Activated CD4-positive, alpha-beta memory T cell treated with anti-CD3 and anti-CD28 coated beads for 36 hours (primary cell): ENCODE data around the gene GAPT. TPM values are rescaled to one million over a fixed set of nuclear protein-coding genes. Genes with fewer than 3 reads are reported as not detected.
"Not testable (repeated sequence)": the region's sequence is repeated elsewhere in the genome, so short reads cannot be mapped to it uniquely, and the experiment has no call there.

Experiments
- CTCF ChIA-PET: fragments of 350-600 bp; sonication (Branson Sonifier 250); formaldehyde crosslinking; loops from one replicate; lab custom pipeline; 2021; ENCODE audit warnings: antibody characterized with exemption, inconsistent platforms; lab: Charles Lee
- POLR2A ChIA-PET: fragments of 350-600 bp; sonication (Branson Sonifier 250); formaldehyde crosslinking; loops from one replicate; lab custom pipeline; 2021; ENCODE audit warnings: antibody characterized with exemption; lab: Charles Lee
- DNase-seq: peaks from one replicate; pipeline ENCODE4 v3.0.0-alpha.2; 2020
- H3K27ac Mint-ChIP-seq: one replicate; pipeline ENCODE4 v1.8.0; 2021; ENCODE audit warnings: mixed read lengths
- H3K27me3 Mint-ChIP-seq: one replicate; pipeline ENCODE4 v1.8.0; 2021; ENCODE audit warnings: mixed read lengths
- H3K36me3 Mint-ChIP-seq: one replicate; pipeline ENCODE4 v1.8.0; 2021; ENCODE audit warnings: mixed read lengths
- H3K4me1 Mint-ChIP-seq: one replicate; pipeline ENCODE4 v1.8.0; 2021; ENCODE audit warnings: low read depth, mixed read lengths
- H3K4me3 Mint-ChIP-seq: one replicate; pipeline ENCODE4 v1.8.0; 2021; ENCODE audit warnings: mild to moderate bottlenecking, mixed read lengths
- H3K9me3 Mint-ChIP-seq: one replicate; pipeline ENCODE4 v1.8.0; 2021; ENCODE audit warnings: mixed read lengths
- intact Hi-C: fragments of 100-400 bp; cut with micrococcal nuclease; formaldehyde crosslinking; loops from one replicate; pipeline ENCODE4 v1.15.1; 2023
- microRNA-seq: library from miRNA; unstranded; fragments of <30 nt; microRNA quantifications from one replicate; pipeline ENCODE4 v1.2.0, GENCODE V29; 2022; ENCODE audit warnings: borderline number of aligned reads, borderline microRNAs expressed, borderline replicate concordance
- total RNA-seq, 2 experiments: library from RNA; stranded (reverse); gene quantifications; one replicate each; pipeline ENCODE4 v1.2.3, GENCODE V29; 2021

GAPT gene
- total RNA-seq, 2 experiments from 2014 or later: not detected

DNA sequence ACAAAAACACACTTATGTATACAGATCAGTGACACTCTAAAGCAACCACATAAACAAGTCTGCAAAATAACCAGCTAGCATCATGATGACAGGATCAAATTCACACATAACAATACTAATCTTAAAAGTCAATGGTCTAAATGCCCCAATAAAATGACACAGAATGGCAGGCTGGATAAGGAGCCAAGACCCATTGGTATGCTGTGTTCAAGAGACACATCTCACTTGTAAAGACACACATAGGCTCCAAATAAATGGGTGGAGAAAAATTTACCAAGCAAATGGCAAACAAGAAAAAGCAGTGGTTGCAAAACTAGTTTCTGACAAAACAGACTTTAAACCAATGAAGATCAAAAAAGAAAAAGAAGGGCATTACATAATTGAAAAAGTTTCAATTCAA, 26.0 kb downstream of the GAPT start:
- POLR2A ChIA-PET: no interaction called here
- Mint-ChIP-seq H3K4me3 (no peak overlapping the region), H3K4me1 (no peaks in the 10 kb centered on the region)

DNA sequence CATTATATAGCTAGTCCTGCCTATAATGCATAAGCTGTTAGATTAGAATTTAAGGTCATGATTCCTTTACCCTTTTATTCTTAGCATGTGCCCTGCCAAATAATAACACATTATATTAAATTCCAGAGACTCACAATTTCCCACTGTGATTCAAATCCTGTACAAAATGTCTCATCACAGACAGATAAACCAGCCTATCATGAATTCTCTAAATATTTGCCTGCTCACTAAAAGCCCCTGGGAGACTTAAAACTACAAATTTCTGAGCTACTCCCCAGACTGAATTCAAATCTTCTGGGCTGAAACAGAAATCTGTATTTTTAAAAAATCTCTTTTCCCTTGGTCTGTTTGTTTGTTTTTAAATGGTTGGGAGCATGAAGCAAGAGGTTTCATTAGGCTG, 32.7 kb downstream of the GAPT start:
- Mint-ChIP-seq H3K27me3 (peaks cover 5% of the 10 kb centered on the region), H3K9me3 (no peaks in the 10 kb centered on the region), H3K36me3 (no peaks in the 10 kb centered on the region), H3K27ac (no peak overlapping the region), H3K4me1 (no peaks in the 10 kb centered on the region), H3K4me3 (no peak overlapping the region)
- intact Hi-C loops: no loop called here
- no peak for DNase-seq
- CTCF ChIA-PET: no interaction called here
- POLR2A ChIA-PET: no interaction called here

More for the DNA sequence above, 26.0 kb downstream of the GAPT start:
- no peaks in the 10 kb centered on the region for H3K36me3 Mint-ChIP-seq
- CTCF ChIA-PET: no interaction called here
- intact Hi-C loops: no loop called here
- no peak for DNase-seq
- H3K27ac Mint-ChIP-seq: no peak overlapping the region
- peaks cover 26% of the 10 kb centered on the region for H3K9me3 Mint-ChIP-seq
- peaks cover 9% of the 10 kb centered on the region for H3K27me3 Mint-ChIP-seq

DNA sequence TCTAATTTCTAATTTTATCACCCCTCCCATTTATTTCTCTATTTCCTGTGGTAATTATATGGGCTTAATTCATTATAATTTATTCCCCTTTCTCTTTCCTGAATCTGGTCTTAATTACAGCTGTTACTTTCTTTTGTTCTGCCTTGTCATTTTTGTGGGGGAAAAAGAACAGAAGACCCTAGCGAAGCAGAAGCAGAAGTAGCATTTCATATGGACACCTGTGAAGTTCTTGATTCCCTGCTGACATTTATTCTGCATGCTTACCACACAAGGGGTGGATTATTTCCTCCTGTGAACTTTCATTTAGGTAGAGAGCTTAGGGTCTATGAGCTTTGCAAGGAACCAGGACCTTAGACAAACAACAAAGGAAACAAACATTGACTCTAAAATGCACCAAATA, 33.3 kb downstream of the GAPT start:
- intact Hi-C loops: no loop called here
- no peak overlapping the region for H3K4me3 Mint-ChIP-seq
- ChIA-PET CTCF (no interaction called here), POLR2A (no interaction called here)
- no peak for DNase-seq
- H3K27me3 Mint-ChIP-seq: peaks cover 5% of the 10 kb centered on the region
- H3K4me1 Mint-ChIP-seq: no peaks in the 10 kb centered on the region
- H3K9me3 Mint-ChIP-seq: no peaks in the 10 kb centered on the region
- no peak overlapping the region for H3K27ac Mint-ChIP-seq
- no peaks in the 10 kb centered on the region for H3K36me3 Mint-ChIP-seq

DNA sequence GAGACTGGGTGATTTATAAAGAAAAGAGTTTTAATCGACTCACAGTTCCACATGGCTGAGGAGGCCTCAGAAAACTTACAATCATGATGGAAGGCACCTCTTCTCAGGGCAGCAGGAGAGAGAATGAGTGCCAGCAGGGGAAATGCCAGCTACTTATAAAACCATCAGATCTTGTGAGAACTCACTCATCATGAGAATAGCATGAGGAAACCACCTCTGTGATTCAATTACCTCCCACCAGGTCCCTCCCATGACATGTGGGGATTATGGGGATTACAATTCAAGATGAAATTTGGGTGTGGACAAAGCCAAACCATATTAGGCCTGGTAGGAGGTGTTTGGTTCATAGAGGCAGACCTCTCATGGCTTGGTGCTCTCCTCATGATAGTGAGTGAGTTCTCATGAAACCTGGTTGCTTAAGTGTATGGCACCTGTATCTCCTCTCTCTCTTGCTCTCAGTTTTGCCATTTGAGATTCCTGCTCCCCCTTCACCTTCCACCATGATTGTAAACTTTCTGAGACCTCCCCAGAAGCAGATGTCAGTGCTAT, 39.8 kb downstream of the GAPT start:
- peaks cover 18% of the 10 kb centered on the region for H3K9me3 Mint-ChIP-seq
- ChIA-PET POLR2A (no interaction called here), CTCF (no interaction called here)

DNA sequence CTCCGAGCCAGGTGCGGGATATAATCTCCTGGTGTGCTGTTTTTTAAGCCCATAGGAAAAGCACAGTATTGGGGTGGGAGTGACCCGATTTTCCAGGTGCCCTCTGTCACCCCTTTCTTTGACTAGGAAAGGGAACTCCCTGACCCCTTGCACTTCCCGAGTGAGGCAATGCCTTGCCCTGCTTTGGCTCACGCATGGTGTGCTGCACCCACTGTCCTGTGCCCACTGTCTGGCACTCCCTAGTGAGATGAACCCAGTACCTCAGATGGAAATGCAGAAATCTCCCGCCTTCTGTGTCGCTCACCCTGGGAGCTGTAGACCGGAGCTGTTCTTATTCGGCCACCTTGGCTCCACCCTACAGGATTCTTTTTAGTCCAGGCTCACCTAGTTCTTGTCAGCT, 50.7 kb downstream of the GAPT start:
- H3K4me3 Mint-ChIP-seq, CTCF ChIA-PET, H3K27me3 Mint-ChIP-seq, POLR2A ChIA-PET, intact Hi-C loops, H3K4me1 Mint-ChIP-seq, DNase-seq, H3K27ac Mint-ChIP-seq, H3K36me3 Mint-ChIP-seq: not testable (repeated sequence)
- H3K9me3 Mint-ChIP-seq: peaks cover 19% of the 10 kb centered on the region

More for the DNA sequence above, 39.8 kb downstream of the GAPT start:
- intact Hi-C loops: no loop called here
- Mint-ChIP-seq H3K27ac (no peak overlapping the region), H3K4me1 (no peaks in the 10 kb centered on the region), H3K4me3 (no peak overlapping the region), H3K36me3 (no peaks in the 10 kb centered on the region), H3K27me3 (peaks cover 2% of the 10 kb centered on the region)
- DNase-seq: no peak

DNA sequence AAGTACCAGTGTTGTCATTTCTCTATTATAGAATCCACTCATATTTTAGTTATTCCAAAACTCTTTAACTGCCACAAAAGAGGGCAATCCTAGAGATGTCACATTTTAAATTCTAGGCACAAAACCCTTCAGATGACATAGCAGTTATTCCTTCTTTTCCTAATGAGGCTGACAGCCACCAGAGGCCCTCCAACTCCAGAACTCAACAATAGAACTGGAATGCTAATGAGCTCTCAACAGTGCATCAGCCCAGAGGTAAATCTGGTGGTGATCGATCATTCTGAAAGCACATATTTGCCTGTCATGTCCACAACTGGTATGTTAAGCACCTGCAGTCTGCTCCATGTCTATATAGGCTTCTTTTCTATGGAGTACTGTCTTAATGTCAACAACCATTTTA, 51.5 kb downstream of the GAPT start:
- CTCF ChIA-PET: no interaction called here
- peaks cover 3% of the 10 kb centered on the region for H3K27me3 Mint-ChIP-seq
- H3K36me3 Mint-ChIP-seq: no peaks in the 10 kb centered on the region
- no peaks in the 10 kb centered on the region for H3K4me1 Mint-ChIP-seq
- POLR2A ChIA-PET: no interaction called here
- no peak overlapping the region for H3K27ac Mint-ChIP-seq
- H3K9me3 Mint-ChIP-seq: peaks cover 17% of the 10 kb centered on the region
- intact Hi-C loops: no loop called here
- no peak for DNase-seq
- no peak overlapping the region for H3K4me3 Mint-ChIP-seq

DNA sequence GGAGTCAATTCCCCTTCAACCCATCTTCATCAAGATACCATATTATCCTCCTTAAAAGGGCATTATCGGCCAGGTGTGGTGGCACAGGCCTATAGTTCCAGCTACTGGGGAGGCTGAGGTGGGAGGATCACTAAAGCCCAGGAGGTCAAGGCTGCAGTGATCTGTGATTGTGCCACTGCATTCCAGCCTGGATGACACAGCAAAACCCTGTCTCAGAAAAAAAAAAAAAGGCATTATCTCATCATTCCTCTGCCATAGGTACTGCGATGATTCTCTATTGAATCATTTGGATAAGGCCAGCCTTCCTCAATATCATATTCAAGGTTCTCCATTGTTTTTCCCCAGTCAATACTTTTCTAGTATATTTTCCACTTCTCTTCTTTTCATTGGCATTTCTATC, 52.5 kb downstream of the GAPT start:
- Mint-ChIP-seq H3K4me3 (no peak overlapping the region), H3K36me3 (no peaks in the 10 kb centered on the region), H3K9me3 (peaks cover 12% of the 10 kb centered on the region), H3K4me1 (no peaks in the 10 kb centered on the region), H3K27ac (no peak overlapping the region), H3K27me3 (peaks cover 3% of the 10 kb centered on the region)
- POLR2A ChIA-PET: no interaction called here
- intact Hi-C loops: no loop called here
- CTCF ChIA-PET: no interaction called here
- DNase-seq: no peak

DNA sequence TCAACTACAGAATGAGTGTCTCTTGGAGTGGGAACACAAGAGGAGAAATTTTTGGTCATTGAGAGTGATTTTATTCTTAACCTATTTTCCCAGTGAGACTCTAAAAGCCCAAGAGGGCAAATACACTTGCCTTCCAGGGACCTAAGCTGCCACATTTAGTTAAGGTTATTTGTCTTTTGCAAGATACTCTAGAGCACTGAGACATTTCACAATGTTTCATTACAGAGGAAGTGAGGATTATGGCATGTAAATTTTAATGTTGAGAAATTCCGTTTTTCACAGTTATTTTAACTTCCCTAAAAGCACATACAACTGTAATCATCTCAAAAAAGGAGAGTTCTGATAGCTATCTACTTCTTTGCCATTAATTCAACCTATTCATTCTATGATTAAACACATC, 53.0 kb downstream of the GAPT start:
- H3K27ac Mint-ChIP-seq: no peak overlapping the region
- H3K9me3 Mint-ChIP-seq: peaks cover 7% of the 10 kb centered on the region
- H3K4me3 Mint-ChIP-seq: no peak overlapping the region
- CTCF ChIA-PET: no interaction called here
- H3K4me1 Mint-ChIP-seq: no peaks in the 10 kb centered on the region
- no peak for DNase-seq
- peaks cover 3% of the 10 kb centered on the region for H3K27me3 Mint-ChIP-seq
- H3K36me3 Mint-ChIP-seq: no peaks in the 10 kb centered on the region
- POLR2A ChIA-PET: no interaction called here
- intact Hi-C loops: no loop called here

DNA sequence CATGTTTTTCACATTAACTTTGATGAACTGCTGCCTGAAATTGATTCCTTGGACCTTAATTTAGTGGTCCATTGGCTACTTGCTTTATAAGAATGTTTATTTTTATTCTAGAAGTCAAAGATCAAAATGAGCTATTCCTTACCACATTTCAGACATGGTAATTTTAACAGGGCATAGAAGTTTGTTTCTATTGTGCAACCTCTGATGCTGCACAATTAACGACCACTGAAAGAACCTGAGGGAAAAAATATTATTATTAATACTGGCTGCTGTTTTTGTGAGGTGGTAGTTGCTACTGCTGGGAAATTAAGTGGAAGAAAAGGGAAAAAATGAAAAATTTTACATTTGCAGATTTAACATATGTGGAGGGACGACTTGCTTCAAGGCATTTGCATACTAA, 53.7 kb downstream of the GAPT start:
- no peak for DNase-seq
- Mint-ChIP-seq H3K27me3 (peaks cover 2% of the 10 kb centered on the region), H3K9me3 (peaks cover 5% of the 10 kb centered on the region), H3K4me1 (no peaks in the 10 kb centered on the region), H3K27ac (no peak overlapping the region), H3K36me3 (no peaks in the 10 kb centered on the region), H3K4me3 (no peak overlapping the region)
- ChIA-PET CTCF (interaction anchor here (0.6 kb wide), 1 partner anchor 542 kb away, joined by 5 read pairs; no protein-coding TSS in a partner anchor), POLR2A (no interaction called here)
- intact Hi-C loops: no loop called here

DNA sequence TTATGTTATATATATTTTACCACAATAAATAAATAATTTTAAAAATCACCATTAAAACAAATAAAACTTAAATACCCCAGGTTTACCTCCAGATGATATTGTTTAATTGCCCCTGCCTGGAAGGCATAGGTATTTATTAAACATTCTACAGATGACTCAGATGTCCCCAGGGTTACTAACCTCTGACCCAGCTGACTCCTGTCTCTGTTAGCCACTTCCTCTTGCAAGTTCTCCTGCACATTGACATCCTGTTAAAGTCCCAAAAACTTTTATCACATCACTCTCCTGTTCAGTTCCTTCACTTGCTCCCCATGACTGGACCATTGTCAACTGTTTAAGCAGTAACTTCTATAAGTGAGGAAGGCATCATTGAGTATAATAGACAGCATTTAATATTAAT, 54.7 kb downstream of the GAPT start:
- H3K36me3 Mint-ChIP-seq: no peaks in the 10 kb centered on the region
- H3K27ac Mint-ChIP-seq: no peak overlapping the region
- intact Hi-C loops: no loop called here
- no peak for DNase-seq
- H3K4me1 Mint-ChIP-seq: no peaks in the 10 kb centered on the region
- H3K27me3 Mint-ChIP-seq: peaks cover 2% of the 10 kb centered on the region
- CTCF ChIA-PET: no interaction called here
- no peaks in the 10 kb centered on the region for H3K9me3 Mint-ChIP-seq
- POLR2A ChIA-PET: no interaction called here
- H3K4me3 Mint-ChIP-seq: no peak overlapping the region

Small RNAs within 50 kb of the gene (microRNA-seq; reads per million reads assigned to microRNA genes)
- not detected for gene MIR548AE2

Other genes starting within 250 kb of the GAPT start
- gene PLK2, start 31.3 kb upstream of the GAPT start, total RNA-seq: 1 to 10 TPM; 1.4 to 2.2 TPM
- gene RAB3C, start 91.6 kb downstream of the GAPT start, total RNA-seq: not detected